SU-DHL-6 (cell line): Measurements from ENCODE around the gene EDRF1.

ENCODE experiments used
- EZH2phosphoT487 ChIP-seq: fragments of 200-600 bp; sonication (generic), shearing (Covaris generic); conservative IDR thresholded peaks from 2 replicates; pipeline ENCODE4 v1.6.1; 2018; ENCODE audit warnings: mild to moderate bottlenecking, antibody characterized with exemption, low read length, moderate library complexity, mixed read lengths
- TF ChIP-seq, protein P1 (sequence below): fragments of 200-600 bp; sonication (generic); IDR thresholded peaks from one replicate; pipeline ENCODE4 v1.5.1; 2017; ENCODE audit warnings: antibody characterized with exemption, mild to moderate bottlenecking, low read length, moderate library complexity; ENCODE audit not compliant: insufficient read depth, poor library complexity, severe bottlenecking

- TF ChIP-seq, protein P1, sequence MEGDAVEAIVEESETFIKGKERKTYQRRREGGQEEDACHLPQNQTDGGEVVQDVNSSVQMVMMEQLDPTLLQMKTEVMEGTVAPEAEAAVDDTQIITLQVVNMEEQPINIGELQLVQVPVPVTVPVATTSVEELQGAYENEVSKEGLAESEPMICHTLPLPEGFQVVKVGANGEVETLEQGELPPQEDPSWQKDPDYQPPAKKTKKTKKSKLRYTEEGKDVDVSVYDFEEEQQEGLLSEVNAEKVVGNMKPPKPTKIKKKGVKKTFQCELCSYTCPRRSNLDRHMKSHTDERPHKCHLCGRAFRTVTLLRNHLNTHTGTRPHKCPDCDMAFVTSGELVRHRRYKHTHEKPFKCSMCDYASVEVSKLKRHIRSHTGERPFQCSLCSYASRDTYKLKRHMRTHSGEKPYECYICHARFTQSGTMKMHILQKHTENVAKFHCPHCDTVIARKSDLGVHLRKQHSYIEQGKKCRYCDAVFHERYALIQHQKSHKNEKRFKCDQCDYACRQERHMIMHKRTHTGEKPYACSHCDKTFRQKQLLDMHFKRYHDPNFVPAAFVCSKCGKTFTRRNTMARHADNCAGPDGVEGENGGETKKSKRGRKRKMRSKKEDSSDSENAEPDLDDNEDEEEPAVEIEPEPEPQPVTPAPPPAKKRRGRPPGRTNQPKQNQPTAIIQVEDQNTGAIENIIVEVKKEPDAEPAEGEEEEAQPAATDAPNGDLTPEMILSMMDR, result no peak
- no peak for TF ChIP-seq EZH2phosphoT487
Observed at GRCh38 chr10:125692601-125693523, 26.6 kb upstream of the EDRF1 start.
